ENCODE measurements around the gene SPATA24.
A peak's percentile ranks its signal among the peaks of the same experiment; 100 is the strongest.
"Not testable (repeated sequence)": the region's sequence is repeated elsewhere in the genome, so short reads cannot be mapped to it uniquely, and the experiment has no call there.

The SPATA24 gene

DNA sequence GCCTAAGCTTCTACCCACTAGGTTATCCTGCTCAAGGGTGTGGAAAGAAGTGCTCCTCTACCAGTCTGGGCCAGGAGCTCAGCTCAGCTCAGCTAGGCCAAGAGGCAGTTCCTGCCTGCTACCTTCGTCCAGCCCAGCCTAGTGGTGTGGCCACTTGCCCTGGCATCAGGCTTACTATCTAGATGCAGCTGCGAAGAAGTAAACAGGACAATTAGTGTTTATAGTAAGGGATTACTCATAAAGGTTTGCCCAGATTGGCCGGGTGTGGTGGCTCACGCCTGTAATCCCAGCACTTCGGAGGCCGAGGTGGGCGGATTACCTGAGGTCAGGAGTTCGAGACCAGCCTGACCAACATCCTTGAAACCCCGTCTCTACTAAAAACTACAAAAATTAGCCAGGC lies 12.8 kb upstream of the SPATA24 start:
- no peak for DNase-seq

DNA sequence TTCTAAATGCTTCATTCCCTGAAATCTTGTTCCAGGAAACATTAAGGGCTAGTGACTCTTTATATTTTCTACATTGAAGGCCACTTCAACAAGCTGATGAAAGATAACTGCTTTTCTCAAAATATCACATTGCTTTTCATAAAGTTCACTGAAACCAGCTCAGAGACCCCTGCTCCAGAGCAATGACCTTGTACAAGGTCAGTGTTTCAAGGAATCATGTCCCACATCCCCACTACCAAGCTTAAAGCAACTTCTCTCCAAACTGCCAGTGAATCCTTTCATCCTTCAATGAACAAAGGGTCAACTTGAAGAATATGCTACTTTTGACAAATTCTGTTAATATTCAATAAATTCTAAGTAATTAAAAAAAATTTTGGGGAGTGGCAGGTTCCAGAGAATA lies 12.0 kb upstream of the SPATA24 start:
- DNase-seq, result no peak

- DNase-seq, result peak; percentile 32
These were observed 11.5 kb upstream of the SPATA24 start for GRCh38 chr5:139415221-139415861.

- peak; percentile 67 for DNase-seq
These were observed 10.8 kb upstream of the SPATA24 start for GRCh38 chr5:139414581-139415130.

GRCh38 chr5:139413963-139414362 lies 10.1 kb upstream of the SPATA24 start:
- DNase-seq, result no peak

DNA sequence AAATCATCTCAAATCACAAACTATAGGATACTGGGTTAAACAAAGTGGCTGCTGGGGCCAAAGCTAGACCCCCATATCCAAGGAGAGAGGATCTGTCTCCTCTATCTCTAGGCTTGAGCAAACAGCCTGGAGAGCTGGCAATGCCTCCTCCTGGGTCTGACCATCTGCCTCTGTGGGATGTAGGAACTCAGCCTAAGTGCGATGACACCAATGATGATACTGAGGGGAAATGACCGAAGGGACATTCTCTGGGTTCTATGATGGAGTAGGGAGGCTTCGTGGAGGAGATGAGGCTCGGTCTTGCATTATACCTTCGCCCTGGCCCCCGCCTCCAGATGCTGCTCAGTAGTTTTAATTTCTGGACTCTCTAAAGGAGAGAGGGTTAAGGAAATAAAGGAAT lies 9.3 kb upstream of the SPATA24 start:
- DNase-seq, result no peak

DNA sequence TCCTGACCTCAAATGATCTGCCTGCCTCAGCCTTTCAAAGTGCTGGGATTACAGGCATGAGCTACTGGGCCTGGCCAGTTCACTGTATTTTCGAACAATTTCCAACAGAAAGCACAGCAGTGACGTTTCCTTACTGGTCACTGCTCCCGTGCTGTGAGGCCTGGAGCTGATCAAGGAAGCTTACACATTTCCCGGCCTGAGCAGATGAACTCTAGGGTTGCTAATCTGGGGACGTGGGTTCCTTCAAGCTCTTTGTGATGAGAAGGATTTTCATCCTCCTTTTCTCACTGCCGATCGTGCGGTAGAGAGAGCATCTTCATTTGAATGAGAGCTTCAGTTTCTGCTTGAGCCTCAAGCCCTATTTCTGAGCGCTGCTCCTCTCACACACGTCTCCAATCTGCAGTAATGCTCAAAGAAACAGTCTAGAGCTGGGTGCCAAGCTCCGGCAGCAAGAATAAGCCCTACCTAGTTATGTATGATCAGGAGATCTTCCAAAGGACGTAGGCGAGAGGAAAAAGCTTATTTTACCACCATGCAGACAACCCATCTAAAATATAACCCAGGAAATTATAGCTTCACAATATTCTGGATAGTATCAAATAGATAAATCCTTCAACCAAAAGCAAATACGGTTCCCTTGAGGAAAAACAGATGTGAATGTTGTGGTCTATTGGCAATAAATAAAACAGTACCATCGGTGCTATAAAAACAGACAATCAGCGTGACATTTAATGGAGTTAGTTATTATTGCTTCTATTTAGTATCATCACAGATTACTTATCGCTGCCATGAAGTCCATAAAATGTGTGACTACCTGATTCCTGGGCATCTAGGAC lies 7.3 kb upstream of the SPATA24 start:
- DNase-seq, result no peak

- DNase-seq, result no peak
These were observed 6.5 kb upstream of the SPATA24 start for GRCh38 chr5:139410121-139410992.

DNA sequence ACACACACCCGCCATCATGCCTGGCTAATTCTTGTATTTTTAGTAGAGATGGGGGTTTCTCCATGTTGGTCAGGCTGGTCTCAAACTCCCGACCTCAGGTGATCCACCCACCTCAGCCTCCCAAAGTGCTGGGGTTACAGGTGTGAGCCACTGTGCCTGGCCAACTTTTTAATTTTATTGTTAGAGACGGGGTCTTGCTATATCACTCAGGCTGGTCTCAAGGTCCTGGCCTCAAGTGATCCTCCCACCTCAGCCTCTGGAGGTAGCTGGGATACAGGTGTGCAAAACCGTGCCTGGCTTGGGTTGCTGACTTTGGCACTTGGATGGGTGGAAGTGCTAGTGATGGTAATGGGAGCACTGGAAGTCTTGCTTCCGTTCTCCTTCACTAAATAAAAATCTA lies 5.2 kb upstream of the SPATA24 start:
- not testable (repeated sequence) for DNase-seq

- no peak for DNase-seq
These were observed 4.3 kb upstream of the SPATA24 start for GRCh38 chr5:139408191-139408590.

DNA sequence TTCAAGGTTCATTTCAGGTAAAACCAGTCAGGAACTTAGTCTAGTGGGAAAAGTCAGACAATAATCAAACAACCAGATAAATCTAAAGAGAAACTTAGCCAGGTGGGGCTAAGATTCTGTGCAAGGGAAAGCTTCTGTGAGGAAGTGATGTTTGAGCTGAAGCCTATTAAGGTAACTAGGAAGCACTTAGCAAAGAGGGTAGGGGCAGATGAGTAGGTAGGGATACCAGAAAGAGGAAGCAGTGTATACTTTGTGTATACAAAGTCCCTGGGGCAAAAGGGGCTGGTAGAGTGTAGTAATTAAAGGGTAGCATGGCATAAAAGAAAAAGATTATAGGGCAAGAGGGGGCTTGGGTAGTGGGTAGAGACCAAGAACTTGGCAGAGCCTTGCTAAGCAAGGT lies 3.6 kb upstream of the SPATA24 start:
- DNase-seq, result no peak

DNA sequence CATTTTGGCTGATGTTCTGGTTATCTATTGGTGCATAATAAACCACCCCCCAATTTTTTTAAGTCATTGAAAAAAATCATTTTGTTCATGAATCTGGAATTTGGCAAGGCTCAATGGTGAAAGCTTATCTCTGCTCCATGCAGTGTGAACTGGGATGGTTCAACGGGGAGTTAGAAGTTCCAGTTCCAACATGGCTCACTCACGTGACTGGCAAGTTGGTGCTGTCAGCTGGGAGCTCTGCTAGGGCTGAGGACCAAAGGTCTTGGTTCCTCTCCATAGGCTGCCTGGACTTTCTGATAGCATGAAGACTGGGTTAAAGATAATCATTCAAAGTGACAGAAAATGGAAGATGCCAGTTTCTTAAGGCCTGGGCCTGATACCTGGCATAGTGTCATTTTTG lies 3.1 kb upstream of the SPATA24 start:
- no peak for DNase-seq

DNA sequence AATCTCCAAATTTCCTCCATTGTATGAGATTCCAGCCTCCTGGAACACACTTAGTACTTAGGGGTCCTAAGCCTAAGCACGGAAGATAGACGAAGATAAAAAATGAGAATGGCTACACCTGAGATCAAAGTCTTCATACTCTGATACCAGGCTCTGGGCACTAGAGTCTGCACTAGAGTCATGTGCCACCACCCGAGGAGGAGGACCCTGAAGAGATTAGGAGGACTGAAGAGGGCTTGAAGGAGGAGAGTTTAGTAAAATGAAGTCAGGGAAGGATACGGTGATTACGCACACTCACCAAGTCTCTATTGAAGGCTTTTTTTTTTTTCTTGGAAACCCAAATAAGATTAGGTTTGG lies 573 bp upstream of the SPATA24 start:
- DNase-seq, result no peak

DNA sequence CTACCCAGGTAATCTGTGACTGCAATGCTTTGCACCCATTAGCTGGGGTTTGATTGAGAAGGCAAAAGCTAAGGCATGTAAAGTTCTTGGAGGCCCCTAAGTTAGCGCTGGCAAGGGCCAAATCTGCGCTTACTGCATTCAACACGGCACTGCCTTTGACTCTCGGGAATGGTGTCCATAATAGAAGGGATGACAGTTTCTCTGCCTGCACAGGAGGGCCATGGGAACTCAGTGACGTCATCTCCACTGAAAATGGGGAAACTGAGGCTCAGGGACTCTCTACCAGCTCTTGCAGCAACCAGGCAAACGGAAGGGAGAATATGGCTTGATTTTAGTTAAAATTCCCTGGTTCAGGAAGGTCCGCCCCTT lies 487 bp downstream of the SPATA24 start:
- no peak for DNase-seq

DNA sequence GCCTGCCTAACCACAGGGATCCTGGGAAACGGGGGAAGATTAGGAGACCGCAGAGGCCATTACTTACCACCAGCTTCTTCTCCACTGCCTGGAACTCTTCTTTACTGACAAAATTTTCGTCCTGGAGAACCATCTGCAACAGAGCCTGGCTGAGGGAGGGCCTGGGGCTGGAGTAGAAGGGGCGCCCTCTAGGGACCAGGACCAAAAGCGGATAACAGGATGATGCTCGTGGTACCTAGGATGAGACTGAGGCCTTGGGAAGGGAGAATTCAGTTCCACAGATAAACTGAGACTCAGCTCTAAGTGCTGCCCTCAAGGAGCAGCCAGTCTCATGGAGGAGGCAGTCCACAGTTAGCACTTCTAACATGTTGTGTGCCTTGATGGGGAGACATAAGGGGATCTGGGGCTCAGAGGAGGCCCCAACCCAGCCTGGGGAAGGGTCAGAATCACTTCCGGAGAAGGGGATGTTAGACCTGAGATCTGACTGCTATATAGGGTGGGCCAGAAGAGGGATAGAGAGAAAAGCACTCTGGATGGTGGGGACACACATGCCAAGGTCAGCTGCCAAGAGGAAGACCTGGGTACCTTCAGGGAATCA lies 1.2 kb downstream of the SPATA24 start:
- DNase-seq, result no peak

GRCh38 chr5:139401546-139401945 lies 2.3 kb downstream of the SPATA24 start:
- no peak for DNase-seq

DNA sequence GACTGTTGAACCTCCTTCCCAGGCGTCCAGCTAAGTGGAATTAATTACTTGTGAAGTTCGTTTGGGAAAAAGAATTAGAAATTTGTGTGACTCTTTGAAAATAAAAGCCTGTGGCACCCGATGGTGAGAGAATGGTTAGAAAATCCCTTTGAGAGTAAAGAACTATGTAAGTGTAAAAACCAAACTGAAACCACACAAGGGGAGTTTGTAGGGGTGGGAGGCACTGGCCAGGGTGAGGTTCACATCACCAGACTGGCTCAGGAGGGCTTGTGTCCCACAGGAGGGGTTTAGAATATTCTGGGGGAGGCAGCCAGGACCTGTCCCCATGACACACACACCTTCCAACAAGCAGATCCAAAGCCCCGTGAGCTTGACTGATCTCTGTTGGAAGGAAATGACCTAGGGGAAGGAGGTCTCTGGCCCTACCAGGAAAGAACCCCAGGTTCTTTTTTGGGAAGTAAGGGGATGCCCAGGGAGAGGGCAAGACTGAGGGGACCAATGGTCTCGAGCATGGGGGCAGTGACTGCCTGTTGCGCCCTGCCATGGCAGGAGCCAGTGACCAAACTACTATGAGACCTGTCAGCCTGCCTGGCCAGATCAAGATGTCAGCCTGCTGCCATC lies 4.3 kb downstream of the SPATA24 start:
- DNase-seq, result no peak

DNA sequence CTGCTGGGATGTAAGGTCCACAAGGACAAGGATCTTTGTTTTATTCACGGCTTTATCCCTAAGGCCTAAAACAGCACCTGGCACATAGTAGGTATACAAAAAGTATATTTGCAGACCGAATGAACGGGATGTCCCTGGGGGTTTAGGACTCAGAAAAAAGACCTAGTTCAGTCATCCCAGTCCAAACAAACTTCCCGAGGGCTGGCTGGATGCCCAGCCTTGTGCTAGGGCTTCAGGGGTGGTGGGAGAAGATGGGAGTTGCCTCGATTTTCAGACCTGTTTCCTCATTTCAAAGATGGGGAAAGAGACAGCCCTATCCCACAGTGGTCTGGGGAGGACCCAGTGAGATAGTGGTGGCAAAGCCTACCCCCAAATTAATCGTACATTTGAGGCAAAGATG lies 6.0 kb downstream of the SPATA24 start:
- no peak for DNase-seq

DNA sequence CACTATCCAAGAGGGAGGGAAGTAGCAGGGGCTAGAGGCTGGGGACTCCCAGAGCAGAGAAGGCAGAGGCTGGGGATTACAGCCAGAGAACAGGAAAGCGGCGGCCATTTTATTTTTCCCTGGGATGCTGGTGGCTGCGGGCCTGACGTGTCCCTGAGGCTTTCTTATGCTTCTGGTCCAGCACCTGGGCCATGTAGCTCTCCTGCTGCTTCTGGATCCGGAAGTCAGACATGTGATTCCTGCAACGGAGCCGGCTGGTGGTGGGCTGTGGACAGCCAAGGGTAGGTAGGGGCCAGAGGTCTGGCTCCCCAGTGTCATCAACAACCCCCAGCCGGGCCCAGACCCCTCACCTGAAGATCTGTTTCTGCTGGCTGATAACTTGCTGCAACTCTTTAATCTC lies 7.2 kb downstream of the SPATA24 start:
- no peak for DNase-seq

DNA sequence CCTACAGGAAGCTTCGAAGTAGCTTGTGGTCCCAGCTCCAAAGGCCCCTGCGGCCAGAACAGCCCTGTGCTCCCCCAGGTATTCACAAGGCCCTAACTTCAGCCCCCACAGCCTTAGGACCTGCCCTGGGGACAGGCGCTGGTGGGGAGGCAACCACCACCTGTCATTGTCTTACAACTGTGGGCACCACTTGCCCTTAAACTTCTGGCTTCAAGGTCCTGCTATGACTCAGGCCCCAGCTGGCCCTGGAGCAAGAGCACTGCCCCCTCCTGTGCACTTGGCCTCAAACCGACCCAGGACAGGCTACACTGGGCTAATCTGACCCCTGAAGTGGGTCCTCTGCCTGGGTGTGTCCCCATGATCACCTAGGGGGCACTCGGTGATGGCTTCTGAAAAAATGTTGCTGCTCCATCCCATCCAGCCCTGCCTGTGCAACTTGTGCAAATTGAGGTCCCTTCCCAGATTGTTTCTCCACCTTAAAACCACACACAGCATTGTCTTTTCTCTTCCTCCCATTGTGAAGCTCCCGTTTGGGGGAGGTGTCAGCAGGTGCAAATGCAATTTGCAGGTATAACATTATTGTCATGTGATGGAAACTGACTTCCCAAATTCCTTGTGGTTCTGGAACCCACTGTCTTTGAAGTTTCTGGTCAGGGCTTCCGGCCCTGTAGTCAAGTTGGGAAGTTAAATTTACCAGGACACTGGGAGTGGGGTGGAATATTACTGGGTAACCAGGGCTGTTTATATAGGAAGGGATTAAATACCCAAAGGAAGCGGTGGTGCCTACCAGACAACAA lies 7.8 kb downstream of the SPATA24 start:
- DNase-seq, result peak; percentile 50
